ENCODE measurements around the gene XPC. TPM values are rescaled to one million over a fixed set of nuclear protein-coding genes. Genes with fewer than 3 reads are reported as not detected.

Gene XPC
- total RNA-seq, 2 donors from 2014 or later = 31.9 to 39.7 TPM

Other genes with a start within 250 kb of the XPC start
- gene CHCHD4, start 53.7 kb downstream of the XPC start, total RNA-seq = 10 to 100 TPM; 11.6 to 27.6 TPM
- 10 to 100 TPM; 42.1 to 44.5 TPM for gene TMEM43, start 53.5 kb downstream of the XPC start, total RNA-seq
- gene LSM3, start 216 bp upstream of the XPC start, total RNA-seq = 10 to 100 TPM; 15.6 to 20.6 TPM
- gene SLC6A6, start 224.0 kb upstream of the XPC start, total RNA-seq = 100 to 1,000 TPM in 1 of 2 donors, 10 to 100 TPM in 1; 80.1 to 219 TPM

All from activated T-helper 17 cell treated with anti-CD3 and anti-CD28 coated beads, Interleukin-2, amount 50 U/mL, for 72 hours (primary cell).